Measurements from ENCODE around the gene LYL1. TPM values are rescaled to one million over a fixed set of nuclear protein-coding genes. Genes with fewer than 3 reads are reported as not detected.

Gene LYL1
- total and polyA plus RNA-seq, 2 donors from 2014 or later: 8.5 to 13.8 TPM

- DNase-seq (peak in 1 of 5 donors; percentile 57), FAIRE-seq (no peak)
- TF ChIP-seq, protein P1, sequence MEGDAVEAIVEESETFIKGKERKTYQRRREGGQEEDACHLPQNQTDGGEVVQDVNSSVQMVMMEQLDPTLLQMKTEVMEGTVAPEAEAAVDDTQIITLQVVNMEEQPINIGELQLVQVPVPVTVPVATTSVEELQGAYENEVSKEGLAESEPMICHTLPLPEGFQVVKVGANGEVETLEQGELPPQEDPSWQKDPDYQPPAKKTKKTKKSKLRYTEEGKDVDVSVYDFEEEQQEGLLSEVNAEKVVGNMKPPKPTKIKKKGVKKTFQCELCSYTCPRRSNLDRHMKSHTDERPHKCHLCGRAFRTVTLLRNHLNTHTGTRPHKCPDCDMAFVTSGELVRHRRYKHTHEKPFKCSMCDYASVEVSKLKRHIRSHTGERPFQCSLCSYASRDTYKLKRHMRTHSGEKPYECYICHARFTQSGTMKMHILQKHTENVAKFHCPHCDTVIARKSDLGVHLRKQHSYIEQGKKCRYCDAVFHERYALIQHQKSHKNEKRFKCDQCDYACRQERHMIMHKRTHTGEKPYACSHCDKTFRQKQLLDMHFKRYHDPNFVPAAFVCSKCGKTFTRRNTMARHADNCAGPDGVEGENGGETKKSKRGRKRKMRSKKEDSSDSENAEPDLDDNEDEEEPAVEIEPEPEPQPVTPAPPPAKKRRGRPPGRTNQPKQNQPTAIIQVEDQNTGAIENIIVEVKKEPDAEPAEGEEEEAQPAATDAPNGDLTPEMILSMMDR (IDR thresholded peaks at IDR 0.05; ENCODE audit: borderline replicate concordance, extremely low read depth, insufficient read depth): peak; percentile 17
- intact Hi-C loops (cut with DNase I): no loop called here
- H3K4me3 ChIP-seq (ENCODE audit: low read length in 3 of 3): peak overlapping the region in 2 of 3 donors; percentile 18 to 53
- no peak overlapping the region for H3K9ac ChIP-seq (ENCODE audit: low read length in 3 of 3)
- H3K36me3 ChIP-seq (ENCODE audit: control insufficient read depth in 2 of 3, insufficient read depth in 3 of 3, low read length in 3 of 3): no peaks in the 10 kb centered on the region
- no peaks in the 10 kb centered on the region for H3K9me3 ChIP-seq (ENCODE audit: control insufficient read depth in 2 of 3, insufficient read depth in 1 of 3, low read length in 3 of 3)
- H3K4me1 ChIP-seq (ENCODE audit: control insufficient read depth in 2 of 3, insufficient read depth in 2 of 3, low read depth in 1 of 3, low read length in 3 of 3): peaks cover 0 to 27% (median 4%) of the 10 kb centered on the region in 3 donors
- peaks cover 14% of the 10 kb centered on the region for H3K27me3 ChIP-seq (ENCODE audit: control insufficient read depth, insufficient read depth, low read length)
- no peak overlapping the region for H3K27ac ChIP-seq (ENCODE audit: low read depth in 2 of 2, low read length in 2 of 2)
These were observed 1.6 kb downstream of the LYL1 start for GRCh38 chr19:13100841-13101589.

DNA sequence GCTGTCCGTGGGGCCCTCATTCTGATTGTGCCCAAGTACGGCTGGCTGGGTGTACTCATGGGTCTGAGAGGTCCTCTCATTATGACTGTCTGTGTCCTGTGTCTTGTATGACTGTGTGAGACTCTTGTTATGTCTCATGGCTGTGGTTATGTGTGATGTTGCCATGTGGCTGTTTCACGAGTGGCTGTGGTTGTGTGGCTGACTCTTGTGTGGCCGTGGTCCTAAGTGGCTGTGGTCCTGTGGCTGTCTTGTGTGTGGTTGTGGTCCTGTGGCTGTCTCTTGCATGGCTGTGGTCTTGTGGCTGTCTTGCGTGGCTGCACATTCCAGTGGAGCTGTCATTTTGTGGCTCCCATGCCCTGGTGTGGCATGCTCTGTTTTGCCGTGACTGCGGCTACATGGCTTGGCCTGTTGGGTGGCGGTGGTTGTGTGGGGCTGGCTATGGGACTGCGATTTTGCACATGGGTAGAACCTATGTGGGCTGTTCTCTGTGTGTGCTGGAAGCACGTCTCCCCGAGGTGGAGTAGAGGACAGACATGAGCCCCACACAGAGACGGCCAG lies 2.5 kb downstream of the LYL1 start:
- no peak overlapping the region for H3K4me3 ChIP-seq (ENCODE audit: low read length in 3 of 3)
- H3K27me3 ChIP-seq (ENCODE audit: control insufficient read depth, insufficient read depth, low read length): peaks cover 15% of the 10 kb centered on the region
- peak overlapping the region; percentile 67 to 89 for H3K27ac ChIP-seq (ENCODE audit: low read depth in 2 of 2, low read length in 2 of 2)
- intact Hi-C loops (cut with DNase I): no loop called here
- peaks cover 0 to 28% (median 4%) of the 10 kb centered on the region in 3 donors for H3K4me1 ChIP-seq (ENCODE audit: control insufficient read depth in 2 of 3, insufficient read depth in 2 of 3, low read depth in 1 of 3, low read length in 3 of 3)
- TF ChIP-seq, protein P1 (IDR thresholded peaks at IDR 0.05; ENCODE audit: borderline replicate concordance, extremely low read depth, insufficient read depth): no peak
- no peaks in the 10 kb centered on the region for H3K36me3 ChIP-seq (ENCODE audit: control insufficient read depth in 2 of 3, insufficient read depth in 3 of 3, low read length in 3 of 3)
- no peak for FAIRE-seq
- no peaks in the 10 kb centered on the region for H3K9me3 ChIP-seq (ENCODE audit: control insufficient read depth in 2 of 3, insufficient read depth in 1 of 3, low read length in 3 of 3)
- DNase-seq: peak in 1 of 5 donors; percentile 48
- peak overlapping the region in 1 of 3 donors; percentile 4 for H3K9ac ChIP-seq (ENCODE audit: low read length in 3 of 3)

DNA sequence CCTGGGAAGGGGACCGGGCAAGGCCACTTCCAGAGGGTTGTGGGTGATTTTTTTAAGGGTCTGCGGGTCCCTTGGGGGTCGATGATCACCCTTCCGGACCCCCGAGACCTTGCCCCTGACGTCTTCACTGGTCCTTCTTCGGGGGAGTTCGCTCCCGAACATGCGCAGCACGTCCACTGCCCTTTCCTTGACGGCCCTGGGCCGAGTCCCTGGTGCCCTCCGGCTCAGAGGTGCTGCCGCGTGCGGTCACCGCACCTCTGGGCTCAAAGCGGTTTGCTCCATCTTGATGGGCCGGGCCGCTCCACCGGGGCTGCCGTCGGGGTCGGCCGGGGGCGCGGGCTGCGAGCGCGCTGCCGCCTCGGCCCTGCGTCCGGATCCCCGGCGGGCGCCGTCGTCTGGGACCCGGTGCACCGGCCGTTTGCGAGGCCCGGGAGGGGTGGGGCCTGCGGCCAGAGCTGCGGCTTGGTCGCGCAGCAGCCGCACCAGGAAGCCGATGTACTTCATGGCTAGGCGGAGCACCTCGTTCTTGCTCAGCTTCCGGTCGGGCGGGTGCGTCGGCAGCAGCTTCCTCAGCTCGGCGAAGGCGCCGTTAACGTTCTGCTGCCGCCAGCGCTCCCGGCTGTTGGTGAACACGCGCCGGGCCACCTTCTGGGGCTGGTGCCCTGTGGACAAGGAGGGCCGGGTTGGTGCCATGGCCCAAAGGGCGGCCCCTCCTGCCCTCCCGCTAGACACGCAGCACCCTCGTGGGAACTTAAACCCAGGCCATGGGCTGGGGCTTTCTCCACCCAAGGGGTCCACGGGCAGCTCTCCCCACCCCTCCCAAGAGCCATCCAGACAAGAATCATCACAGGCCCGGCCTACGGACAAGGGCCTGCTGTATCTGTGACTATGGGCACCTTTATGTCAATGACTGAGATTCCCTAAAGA lies 3.3 kb downstream of the LYL1 start:
- H3K27ac ChIP-seq (ENCODE audit: low read depth in 2 of 2, low read length in 2 of 2): peak overlapping the region; percentile 67 to 89
- DNase-seq (peak in 3 of 5 donors; percentile 65 to 94 (median 74)), FAIRE-seq (no peak)
- peaks cover 15% of the 10 kb centered on the region for H3K27me3 ChIP-seq (ENCODE audit: control insufficient read depth, insufficient read depth, low read length)
- TF ChIP-seq, protein P1 (IDR thresholded peaks at IDR 0.05; ENCODE audit: borderline replicate concordance, extremely low read depth, insufficient read depth): no peak
- intact Hi-C loops (cut with DNase I): loop anchor here (5.0 kb wide), 1 partner anchor 122 kb away; no protein-coding TSS in a partner anchor
- no peaks in the 10 kb centered on the region for H3K36me3 ChIP-seq (ENCODE audit: control insufficient read depth in 2 of 3, insufficient read depth in 3 of 3, low read length in 3 of 3)
- H3K9ac ChIP-seq (ENCODE audit: low read length in 3 of 3): peak overlapping the region in 1 of 3 donors; percentile 24
- no peak overlapping the region for H3K4me3 ChIP-seq (ENCODE audit: low read length in 3 of 3)
- no peaks in the 10 kb centered on the region for H3K9me3 ChIP-seq (ENCODE audit: control insufficient read depth in 2 of 3, insufficient read depth in 1 of 3, low read length in 3 of 3)
- peaks cover 0 to 28% (median 4%) of the 10 kb centered on the region in 3 donors for H3K4me1 ChIP-seq (ENCODE audit: control insufficient read depth in 2 of 3, insufficient read depth in 2 of 3, low read depth in 1 of 3, low read length in 3 of 3)

All from kidney (tissue), 14 donors.